Activated CD8-positive, alpha-beta memory T cell treated with anti-CD3 and anti-CD28 coated beads, Interleukin-2, amount 50 U/mL, for 1 hour (primary cell): ENCODE data around the gene RNF44.

ENCODE experiments used
- DNase-seq: peaks from one replicate; pipeline ENCODE4 v3.0.0-alpha.2; 2020; ENCODE audit errors: extremely low read depth

Gene RNF44

GRCh38 chr5:176535101-176535663 lies 2.0 kb downstream of the RNF44 start:
- no peak for DNase-seq

GRCh38 chr5:176534640-176535039 lies 2.6 kb downstream of the RNF44 start:
- no peak for DNase-seq

- no peak for DNase-seq
These were observed 3.1 kb downstream of the RNF44 start for GRCh38 chr5:176533894-176534611.

- DNase-seq = no peak
These were observed 3.8 kb downstream of the RNF44 start for GRCh38 chr5:176533390-176533789.

GRCh38 chr5:176532795-176533194 lies 4.4 kb downstream of the RNF44 start:
- DNase-seq = no peak

GRCh38 chr5:176531902-176532493 lies 5.2 kb downstream of the RNF44 start:
- DNase-seq = no peak

GRCh38 chr5:176530983-176531901 lies 6.0 kb downstream of the RNF44 start:
- no peak for DNase-seq

- no peak for DNase-seq
These were observed 6.7 kb downstream of the RNF44 start for GRCh38 chr5:176530393-176530982.

GRCh38 chr5:176529741-176530141 lies 7.5 kb downstream of the RNF44 start:
- no peak for DNase-seq

- no peak for DNase-seq
These were observed 8.0 kb downstream of the RNF44 start for GRCh38 chr5:176529116-176529740.

GRCh38 chr5:176528761-176529115 lies 8.5 kb downstream of the RNF44 start:
- DNase-seq = no peak

- DNase-seq = no peak
These were observed 8.9 kb downstream of the RNF44 start for GRCh38 chr5:176528301-176528700.

- DNase-seq = no peak
These were observed 9.7 kb downstream of the RNF44 start for GRCh38 chr5:176527246-176528222.

- no peak for DNase-seq
These were observed 10.7 kb downstream of the RNF44 start for GRCh38 chr5:176526462-176526861.

- DNase-seq = no peak
These were observed 11.5 kb downstream of the RNF44 start for GRCh38 chr5:176525677-176526076.

GRCh38 chr5:176524987-176525386 lies 12.2 kb downstream of the RNF44 start:
- DNase-seq = no peak

- DNase-seq = no peak
These were observed 13.1 kb downstream of the RNF44 start for GRCh38 chr5:176524138-176524537.

GRCh38 chr5:176521699-176522263 lies 15.4 kb downstream of the RNF44 start:
- DNase-seq = no peak

GRCh38 chr5:176521286-176521685 lies 15.9 kb downstream of the RNF44 start:
- DNase-seq = no peak
